AG10803 (cell line): Measurements from ENCODE around the gene NRG3.

Experiments used
- DNase-seq: peaks from one replicate; pipeline ENCODE4 v3.0.0; 2010; ENCODE audit warnings: low read depth
- H3K4me3 ChIP-seq: 2 replicates; pipeline ENCODE4 v1.5.1; 2011; ENCODE audit warnings: mild to moderate bottlenecking, low read length, control low read depth
- TF ChIP-seq, protein P1 (sequence below): conservative IDR thresholded peaks from 2 replicates; pipeline ENCODE4 v1.5.1; 2011; ENCODE audit warnings: mild to moderate bottlenecking, low read length, control low read depth, inconsistent platforms

NRG3 gene

GRCh38 chr10:81882011-81882410 is 7.0 kb downstream of the NRG3 start:
- TF ChIP-seq, protein P1, sequence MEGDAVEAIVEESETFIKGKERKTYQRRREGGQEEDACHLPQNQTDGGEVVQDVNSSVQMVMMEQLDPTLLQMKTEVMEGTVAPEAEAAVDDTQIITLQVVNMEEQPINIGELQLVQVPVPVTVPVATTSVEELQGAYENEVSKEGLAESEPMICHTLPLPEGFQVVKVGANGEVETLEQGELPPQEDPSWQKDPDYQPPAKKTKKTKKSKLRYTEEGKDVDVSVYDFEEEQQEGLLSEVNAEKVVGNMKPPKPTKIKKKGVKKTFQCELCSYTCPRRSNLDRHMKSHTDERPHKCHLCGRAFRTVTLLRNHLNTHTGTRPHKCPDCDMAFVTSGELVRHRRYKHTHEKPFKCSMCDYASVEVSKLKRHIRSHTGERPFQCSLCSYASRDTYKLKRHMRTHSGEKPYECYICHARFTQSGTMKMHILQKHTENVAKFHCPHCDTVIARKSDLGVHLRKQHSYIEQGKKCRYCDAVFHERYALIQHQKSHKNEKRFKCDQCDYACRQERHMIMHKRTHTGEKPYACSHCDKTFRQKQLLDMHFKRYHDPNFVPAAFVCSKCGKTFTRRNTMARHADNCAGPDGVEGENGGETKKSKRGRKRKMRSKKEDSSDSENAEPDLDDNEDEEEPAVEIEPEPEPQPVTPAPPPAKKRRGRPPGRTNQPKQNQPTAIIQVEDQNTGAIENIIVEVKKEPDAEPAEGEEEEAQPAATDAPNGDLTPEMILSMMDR = no peak
- DNase-seq = no peak

GRCh38 chr10:81884856-81885255 is 9.9 kb downstream of the NRG3 start:
- H3K4me3 ChIP-seq = no peak overlapping the region
- no peak for DNase-seq
- TF ChIP-seq, protein P1 = no peak

More at GRCh38 chr10:81882011-81882410, 7.0 kb downstream of the NRG3 start:
- no peak overlapping the region for H3K4me3 ChIP-seq

DNA sequence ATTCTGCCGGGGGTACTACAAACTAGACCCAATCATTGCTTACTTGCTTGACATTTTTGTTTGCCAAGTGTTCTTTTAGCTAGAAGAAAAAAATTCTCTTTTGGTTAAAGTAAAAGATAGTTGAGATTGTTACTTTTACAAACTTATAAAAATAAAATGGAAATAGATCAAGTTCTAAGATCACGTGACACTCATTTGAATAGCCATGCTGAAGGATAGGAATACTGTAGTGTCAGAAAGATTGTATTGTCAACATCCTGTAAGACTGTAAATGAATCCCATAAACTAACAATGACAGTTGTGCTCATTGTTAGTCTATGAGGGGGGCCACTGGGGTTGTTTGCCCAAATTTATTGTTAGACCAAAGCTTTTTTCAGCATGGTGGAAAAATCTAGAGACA is 10.5 kb downstream of the NRG3 start:
- no peak overlapping the region for H3K4me3 ChIP-seq
- TF ChIP-seq, protein P1 = no peak
- DNase-seq = no peak

DNA sequence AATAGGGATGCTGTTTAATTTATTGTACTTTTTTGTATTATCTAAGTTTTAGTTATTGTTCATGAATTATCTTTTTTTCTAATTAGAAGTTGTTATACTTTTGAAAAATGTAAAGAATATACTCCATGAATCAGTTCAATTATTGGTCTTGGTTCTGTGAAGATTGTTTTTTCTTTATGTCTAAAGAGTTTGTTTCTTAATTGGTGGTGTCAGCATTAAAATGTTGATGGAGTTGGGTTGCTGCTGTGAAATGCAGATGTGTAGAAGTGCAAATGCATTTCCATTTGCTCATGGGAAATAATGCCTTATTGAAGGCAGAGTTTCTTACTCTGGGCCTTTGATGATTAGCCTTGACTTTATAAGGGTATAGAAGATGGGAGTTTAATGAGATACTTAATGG is 11.9 kb downstream of the NRG3 start:
- TF ChIP-seq, protein P1 = no peak
- DNase-seq = no peak
- H3K4me3 ChIP-seq = no peak overlapping the region

DNA sequence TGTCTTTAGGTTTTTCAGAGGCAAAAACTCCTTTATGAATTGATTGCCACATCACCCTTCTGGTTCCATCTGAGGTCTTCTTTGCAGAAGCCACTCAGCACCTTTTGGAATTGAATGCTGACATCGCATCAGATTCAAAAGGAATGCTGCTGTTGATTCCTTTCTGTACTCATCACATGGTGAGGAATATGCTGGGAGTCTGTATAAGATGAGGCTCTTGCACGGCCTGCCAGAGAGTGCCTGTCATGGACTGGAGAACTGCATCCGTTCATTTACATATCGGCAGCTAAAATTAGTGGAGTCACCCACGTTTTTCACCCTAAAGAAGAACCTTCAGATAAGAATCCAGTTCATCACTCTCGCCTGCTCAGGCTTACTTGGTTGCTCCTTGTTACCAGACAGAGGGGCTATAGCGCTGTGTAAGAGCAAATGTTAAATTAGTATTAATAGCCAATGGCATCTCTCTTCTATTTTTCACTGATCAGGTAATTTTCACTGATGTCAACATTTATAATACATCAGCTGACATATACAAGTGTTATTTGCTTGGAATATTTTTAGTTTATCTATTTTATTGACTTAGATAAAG is 14.3 kb downstream of the NRG3 start:
- no peak overlapping the region for H3K4me3 ChIP-seq
- TF ChIP-seq, protein P1 = no peak
- DNase-seq = no peak

DNA sequence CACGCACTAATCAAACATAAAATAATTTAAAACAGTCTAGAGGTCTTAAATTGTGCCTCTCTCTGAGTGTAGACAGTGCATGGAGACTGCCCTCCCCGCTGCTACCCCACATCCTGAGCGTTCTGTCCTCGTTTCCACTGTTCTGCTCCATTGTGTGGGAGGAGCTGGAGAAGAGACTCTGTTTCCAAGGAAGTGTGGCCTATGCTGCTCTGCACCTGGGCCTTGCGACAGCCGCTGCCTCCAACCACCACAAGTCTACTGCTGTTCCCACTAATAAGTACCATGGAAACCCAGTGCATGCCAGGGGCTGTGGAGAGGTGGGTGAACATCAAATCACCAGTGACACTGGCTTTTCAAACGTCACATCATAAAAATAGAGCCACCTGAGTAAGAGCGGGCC is 19.6 kb downstream of the NRG3 start:
- H3K4me3 ChIP-seq = no peak overlapping the region
- no peak for DNase-seq
- TF ChIP-seq, protein P1 = no peak

- TF ChIP-seq, protein P1 = no peak
- DNase-seq = no peak
- H3K4me3 ChIP-seq = no peak overlapping the region
Measured at GRCh38 chr10:81898518-81898917, 23.5 kb downstream of the NRG3 start.
